Fibroblast of mammary gland (primary cell): ENCODE results near the gene CD96.

Source experiments
- DNase-seq: peaks from one replicate; pipeline ENCODE4 v3.0.0-alpha.2; 2010; ENCODE audit warnings: low read depth
- H3K4me3 ChIP-seq: 2 replicates; pipeline ENCODE4 v1.5.1; 2011; ENCODE audit warnings: low read depth, mild to moderate bottlenecking, low read length, moderate library complexity; ENCODE audit not compliant: control insufficient read depth
- TF ChIP-seq, protein P1 (sequence below): conservative IDR thresholded peaks from 2 replicates; pipeline ENCODE4 v1.5.1; 2011; ENCODE audit warnings: low read depth, low read length, inconsistent platforms; ENCODE audit not compliant: control insufficient read depth, insufficient read depth

CD96 gene

DNA sequence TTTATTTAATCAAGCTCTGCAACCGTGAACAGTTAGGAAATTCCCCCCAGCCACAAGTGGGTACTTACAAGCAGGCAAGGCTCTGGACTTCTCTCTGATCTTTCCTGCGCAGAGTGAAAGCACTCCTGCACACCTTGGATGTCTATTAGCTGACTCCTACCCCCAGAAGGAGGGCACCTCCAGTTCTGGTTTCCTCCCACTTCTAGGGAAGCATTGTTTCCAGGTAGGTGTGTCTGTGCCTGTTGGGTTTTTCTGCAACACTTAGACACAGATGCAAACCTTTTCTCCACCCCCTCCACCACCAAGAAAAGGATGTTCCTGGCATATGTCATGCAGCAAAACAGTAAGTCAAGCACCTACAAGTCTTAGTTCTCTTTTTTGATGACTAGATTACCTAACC is 53.2 kb downstream of the CD96 start, which contains the start of gene ZBED2:
Gene ZBED2, minus strand, starts transcription at position 115 of the 400 bp plus-strand sequence. CDS start 1,145 bp downstream, outside the sequence.
- H3K4me3 ChIP-seq = no peak within 1 kb of the TSS
- no peak for DNase-seq
- TF ChIP-seq, protein P1, sequence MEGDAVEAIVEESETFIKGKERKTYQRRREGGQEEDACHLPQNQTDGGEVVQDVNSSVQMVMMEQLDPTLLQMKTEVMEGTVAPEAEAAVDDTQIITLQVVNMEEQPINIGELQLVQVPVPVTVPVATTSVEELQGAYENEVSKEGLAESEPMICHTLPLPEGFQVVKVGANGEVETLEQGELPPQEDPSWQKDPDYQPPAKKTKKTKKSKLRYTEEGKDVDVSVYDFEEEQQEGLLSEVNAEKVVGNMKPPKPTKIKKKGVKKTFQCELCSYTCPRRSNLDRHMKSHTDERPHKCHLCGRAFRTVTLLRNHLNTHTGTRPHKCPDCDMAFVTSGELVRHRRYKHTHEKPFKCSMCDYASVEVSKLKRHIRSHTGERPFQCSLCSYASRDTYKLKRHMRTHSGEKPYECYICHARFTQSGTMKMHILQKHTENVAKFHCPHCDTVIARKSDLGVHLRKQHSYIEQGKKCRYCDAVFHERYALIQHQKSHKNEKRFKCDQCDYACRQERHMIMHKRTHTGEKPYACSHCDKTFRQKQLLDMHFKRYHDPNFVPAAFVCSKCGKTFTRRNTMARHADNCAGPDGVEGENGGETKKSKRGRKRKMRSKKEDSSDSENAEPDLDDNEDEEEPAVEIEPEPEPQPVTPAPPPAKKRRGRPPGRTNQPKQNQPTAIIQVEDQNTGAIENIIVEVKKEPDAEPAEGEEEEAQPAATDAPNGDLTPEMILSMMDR = no peak

DNA sequence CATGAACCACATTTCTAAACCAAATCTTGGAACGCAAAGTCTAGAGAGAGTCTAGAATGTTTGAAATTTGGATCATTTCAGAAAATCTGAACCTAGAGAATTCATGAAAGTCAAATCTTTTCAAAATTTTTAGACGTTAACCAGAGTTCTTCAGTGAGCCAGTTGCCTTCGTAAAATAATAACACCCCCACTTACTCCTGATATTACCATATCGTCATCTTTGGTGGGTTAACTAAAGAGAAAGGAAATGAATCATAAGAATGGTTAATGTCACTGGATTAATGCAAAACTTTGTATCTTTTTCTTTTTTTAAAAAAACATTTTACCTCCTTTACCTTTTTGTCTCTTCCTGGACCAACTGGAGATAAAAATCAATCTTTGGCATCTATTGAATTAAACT is 54.3 kb downstream of the CD96 start:
- TF ChIP-seq, protein P1 = no peak
- H3K4me3 ChIP-seq = no peak overlapping the region
- no peak for DNase-seq

DNA sequence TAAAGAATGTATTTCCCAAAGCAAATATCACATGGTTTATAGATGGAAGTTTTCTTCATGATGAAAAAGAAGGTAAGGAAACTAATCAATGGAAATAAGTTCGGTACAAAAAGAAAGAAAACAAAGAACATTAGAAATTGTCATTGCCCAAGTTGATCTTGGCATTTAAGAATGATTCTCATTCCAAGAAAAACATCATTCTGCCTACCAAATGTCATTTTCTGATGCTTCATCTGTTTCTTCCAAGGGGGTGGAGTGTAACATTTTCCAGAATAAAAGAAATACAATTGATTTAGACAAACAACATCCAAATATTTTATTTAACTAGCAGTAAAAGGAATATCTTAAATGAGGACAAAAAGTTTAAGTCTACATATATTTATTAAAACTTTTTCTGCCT is 56.1 kb downstream of the CD96 start:
- H3K4me3 ChIP-seq = no peak overlapping the region
- TF ChIP-seq, protein P1 = no peak
- no peak for DNase-seq

DNA sequence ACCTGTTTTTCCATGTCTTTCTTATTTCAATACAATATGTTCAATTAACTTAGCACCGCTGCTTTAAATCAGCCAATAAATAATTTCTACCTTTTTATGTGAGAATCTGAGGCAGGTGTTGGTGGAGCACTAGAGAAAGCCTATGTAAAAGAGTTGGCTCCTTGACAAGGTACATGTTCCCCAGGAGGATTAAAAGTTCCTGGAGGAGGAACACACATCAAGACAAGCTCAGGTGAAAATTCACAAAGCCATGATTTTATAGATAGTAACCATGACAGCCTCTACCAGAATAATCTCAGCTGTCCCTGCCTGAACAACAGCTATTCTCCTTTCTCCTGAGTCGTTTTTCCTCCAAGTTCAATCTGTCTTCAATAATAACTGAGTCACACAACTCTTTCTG is 56.6 kb downstream of the CD96 start:
- no peak for DNase-seq
- TF ChIP-seq, protein P1 = no peak
- no peak overlapping the region for H3K4me3 ChIP-seq

DNA sequence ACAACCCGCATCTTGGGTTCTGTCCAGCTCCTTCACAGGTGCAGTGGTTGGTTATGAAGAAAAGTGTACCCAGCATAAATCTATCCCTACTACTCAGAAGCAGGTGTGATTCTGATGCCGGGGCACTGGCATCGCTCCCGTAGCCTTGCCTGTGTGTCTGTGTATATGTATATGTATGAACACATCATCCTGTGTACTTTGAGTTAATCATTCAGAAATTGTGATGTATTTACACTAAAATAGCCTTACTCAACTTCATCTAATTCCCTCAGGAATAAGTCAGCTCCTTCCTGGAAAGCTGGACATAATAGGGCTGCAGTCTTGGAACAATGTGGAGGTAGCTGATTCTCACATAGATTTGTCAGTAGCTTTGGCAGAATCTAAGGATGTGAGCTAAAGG is 59.8 kb downstream of the CD96 start:
- TF ChIP-seq, protein P1 = no peak
- DNase-seq = no peak
- H3K4me3 ChIP-seq = no peak overlapping the region

DNA sequence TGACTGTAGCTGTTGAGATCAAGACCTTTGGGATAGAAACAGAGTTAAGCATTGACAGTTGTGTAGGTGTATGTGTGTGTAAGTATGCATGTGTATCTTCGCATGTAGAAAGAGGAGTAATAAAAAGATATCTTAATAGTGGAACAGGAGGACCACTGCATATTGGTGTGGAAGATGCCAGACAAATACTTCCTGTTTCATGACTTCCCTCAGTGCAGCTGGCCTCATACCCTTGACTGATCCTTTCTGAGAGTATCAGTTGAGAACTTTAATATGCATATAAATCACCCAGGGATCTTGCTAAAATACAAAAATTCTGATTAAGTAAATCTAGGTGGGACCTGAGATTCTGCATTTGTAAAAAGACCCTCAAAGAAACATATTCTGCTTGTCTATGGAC is 61.7 kb downstream of the CD96 start:
- TF ChIP-seq, protein P1 = no peak
- no peak for DNase-seq
- H3K4me3 ChIP-seq = no peak overlapping the region

DNA sequence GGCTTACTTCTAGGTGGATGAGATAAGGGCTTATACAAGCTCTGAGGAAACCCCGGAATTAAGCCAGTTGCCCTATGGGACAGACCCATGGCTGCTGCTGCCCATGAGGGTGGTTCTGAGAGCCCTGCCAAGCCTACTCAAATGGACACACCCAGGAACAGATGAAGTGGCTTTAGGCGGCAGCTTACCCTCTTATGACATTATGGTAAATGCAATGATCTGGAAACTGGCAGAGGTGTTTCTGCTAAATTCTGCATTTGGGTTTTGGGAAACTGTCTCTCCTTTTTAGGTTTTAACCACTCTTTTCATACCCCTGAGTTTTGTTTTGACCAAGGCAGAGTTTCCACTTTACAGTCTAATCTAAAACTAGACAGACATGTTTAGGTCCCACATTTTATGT is 62.1 kb downstream of the CD96 start:
- DNase-seq = no peak
- TF ChIP-seq, protein P1 = no peak

More for the DNA sequence above, 62.1 kb downstream of the CD96 start:
- no peak overlapping the region for H3K4me3 ChIP-seq
